CD4-positive, alpha-beta T cell treated with Interferon alpha-2 for 1 hour (primary cell): ENCODE results near the gene HPCAL1.

Experiments
- DNase-seq, 2 donors: peaks; one replicate each; pipeline ENCODE4 v3.0.0-alpha.2; 2020 to 2022

HPCAL1 gene

GRCh38 chr2:10392951-10393639 is 90.4 kb downstream of the HPCAL1 start:
- no peak for DNase-seq

- DNase-seq = no peak
Observed at GRCh38 chr2:10393640-10393982, 90.9 kb downstream of the HPCAL1 start.

DNA sequence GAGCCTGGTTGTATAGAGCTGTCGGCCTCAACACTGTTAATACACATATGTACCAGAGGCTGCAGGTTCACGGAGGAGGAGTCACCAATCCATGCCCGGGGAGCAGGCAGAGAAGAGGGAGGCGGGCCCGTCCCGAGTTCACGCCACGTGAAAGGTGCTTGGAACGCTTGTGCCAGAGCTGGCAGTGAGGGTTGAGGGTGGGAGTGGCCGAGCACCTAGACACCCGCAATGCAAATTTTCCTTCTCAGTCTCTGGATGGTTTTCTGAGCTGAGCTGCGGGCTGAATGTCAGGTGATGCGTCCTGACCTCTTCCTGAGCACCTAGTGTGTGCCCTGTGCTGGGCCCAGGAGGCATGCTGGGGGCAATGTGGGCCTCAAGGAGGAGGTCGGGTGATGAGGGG is 93.2 kb downstream of the HPCAL1 start:
- no peak for DNase-seq

- no peak for DNase-seq
Observed at GRCh38 chr2:10396464-10396863, 93.8 kb downstream of the HPCAL1 start.

- DNase-seq = no peak
Observed at GRCh38 chr2:10397297-10397875, 94.7 kb downstream of the HPCAL1 start.

DNA sequence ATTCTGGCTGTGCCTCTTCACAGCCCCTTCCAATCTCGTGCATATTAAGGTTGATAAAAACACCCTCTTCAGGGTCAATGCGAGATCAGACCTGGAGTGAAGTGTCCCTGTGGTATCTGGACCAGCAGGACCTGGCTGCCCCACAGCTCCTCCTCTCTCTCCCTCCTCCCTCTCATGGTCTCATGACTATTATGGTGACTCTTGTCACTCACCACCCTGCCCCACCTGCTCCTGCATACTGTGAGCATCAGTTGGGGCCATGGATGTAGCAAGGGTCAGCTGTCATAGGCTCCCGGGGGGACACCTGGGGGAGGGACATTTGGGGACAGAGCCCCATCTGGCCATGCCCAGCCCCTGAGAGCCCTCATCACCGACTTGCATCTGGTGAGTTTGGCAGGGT is 95.2 kb downstream of the HPCAL1 start:
- DNase-seq = no peak

DNA sequence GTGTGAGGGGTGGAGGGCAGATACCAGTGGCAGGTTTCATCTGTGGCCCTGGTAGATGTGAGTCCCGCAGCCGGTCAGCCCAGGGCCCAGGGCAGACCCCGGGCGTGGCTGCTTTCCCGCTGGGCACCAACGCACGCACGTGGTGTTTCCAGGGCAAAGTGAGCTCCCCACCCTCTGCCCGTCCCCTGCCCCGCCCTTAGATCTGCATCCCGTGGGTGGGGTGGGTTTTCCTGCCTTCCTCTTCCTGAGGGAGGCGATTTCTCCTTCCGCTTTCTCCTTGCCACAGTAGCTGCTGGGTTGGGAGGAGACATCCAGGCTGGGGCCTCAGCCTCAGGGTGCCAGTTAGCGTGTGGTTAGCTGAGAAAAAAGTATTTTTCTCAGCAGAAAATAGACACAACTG is 95.8 kb downstream of the HPCAL1 start:
- no peak for DNase-seq

DNA sequence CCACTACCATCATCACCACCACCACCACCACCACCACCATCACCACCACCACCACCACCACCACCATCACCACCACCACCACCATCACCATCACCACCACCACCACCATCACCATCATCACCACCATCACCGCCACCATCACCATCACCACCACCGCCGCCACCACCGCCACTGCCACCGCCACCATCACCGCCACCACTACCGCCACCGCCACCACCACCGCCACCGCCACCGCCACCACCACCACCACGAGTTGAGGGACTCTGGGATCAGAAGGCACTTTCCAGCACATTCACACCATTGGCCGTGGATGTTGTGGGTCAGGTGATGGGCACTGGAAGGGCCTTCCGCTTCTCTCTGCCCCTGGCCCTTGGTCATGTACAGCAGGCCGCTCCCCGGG is 96.7 kb downstream of the HPCAL1 start:
- no peak for DNase-seq

GRCh38 chr2:10400002-10400401 is 97.3 kb downstream of the HPCAL1 start:
- DNase-seq = no peak

- peak; percentile 25 to 63 for DNase-seq
Observed at GRCh38 chr2:10400568-10400977, 97.9 kb downstream of the HPCAL1 start.

DNA sequence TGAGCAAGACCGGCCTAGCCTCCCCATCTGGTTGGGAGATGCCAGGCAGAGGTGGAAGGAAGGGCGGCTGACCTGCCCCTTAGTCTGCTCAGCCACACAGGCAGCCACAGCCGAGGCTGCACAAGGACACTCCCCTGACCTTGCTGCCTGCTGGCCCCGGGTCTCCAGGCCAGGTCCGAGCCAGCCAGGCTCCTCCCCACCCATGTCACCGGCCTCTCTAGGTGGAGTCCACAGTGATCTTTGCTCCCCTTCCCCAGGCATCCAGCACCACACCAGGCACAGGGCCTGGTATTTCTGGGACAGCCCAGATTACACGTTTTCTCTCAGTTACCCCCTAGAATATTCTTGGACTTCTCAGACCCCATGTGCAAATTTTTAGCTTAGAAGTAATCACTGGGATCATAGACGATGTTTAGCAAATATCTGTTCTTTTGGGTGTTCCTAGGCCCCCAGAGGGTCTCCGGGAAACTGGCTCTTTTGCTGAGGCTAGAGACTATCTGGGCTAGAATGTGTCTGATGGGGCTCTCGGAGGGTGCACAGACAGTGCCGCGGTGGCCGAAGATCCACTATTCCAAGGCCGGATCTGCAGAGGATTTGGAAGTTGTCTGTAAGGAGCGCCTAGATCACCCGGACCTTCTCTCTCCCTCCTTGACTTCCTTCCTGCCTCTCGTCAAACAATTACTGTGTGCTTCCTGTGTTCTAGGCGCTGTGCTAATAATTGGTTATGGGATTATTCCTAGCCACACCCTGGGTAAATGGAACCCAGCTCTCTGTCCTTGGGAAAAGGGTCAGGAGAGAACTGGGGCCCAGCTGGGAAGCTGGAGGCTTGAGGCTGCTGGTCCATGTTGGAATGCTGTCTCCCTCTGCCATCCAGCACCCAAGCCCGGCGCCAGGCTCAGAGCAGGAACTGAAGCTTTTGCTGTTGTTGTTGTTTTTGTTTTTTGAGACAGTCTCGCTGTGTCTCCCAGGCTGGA is 98.6 kb downstream of the HPCAL1 start:
- DNase-seq = no peak

DNA sequence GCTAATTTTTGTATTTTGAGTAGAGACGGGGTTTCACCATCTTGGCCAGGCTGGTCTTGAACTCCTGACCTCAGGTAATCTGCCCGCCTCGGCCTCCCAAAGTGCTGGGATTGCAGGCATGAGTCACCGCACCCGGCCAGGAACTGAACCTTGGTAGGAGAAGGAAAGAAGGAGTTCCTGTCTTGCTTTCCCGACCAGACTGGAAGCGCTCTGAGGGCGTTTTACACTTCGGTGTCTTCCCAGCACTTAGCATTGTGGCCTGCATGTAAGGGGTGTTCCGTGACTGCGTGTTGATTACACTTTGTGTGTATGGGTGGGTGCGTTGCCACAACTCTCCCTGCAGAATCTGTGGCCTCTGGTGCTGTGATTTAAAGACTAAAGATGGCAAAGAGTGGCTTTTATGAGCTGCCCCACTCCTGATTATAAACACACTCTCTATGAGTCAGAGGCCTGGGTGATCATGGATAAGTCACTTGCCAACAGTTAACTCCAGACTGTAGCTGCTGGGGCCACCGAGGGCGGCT is 99.4 kb downstream of the HPCAL1 start:
- no peak for DNase-seq

DNA sequence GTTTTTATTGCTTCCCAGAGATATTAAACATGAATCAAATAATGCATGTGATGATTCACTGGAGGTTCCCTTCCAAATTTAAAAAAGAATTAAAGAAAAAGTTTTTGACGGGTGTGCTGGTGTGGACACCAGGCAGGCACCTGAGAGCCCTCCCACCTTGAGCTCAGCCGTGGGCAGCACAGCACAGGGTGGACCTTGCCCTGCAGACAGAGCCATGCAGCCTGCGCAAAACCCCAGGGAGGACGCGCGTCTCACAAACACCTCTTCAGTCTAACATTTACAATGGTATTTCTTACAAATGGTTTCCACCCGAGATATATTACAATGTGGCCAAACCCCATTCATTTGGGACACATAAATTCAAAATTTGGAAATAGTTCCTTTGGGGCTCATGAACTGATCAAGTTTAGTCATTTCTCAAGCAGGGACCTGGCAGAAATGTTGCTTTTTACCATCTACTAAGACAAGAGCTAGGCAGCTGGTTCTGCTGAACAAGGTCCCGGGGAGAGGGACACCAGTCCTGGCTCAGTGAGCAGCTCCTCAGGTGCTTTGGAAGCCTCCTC is 100.0 kb downstream of the HPCAL1 start:
- no peak for DNase-seq

DNA sequence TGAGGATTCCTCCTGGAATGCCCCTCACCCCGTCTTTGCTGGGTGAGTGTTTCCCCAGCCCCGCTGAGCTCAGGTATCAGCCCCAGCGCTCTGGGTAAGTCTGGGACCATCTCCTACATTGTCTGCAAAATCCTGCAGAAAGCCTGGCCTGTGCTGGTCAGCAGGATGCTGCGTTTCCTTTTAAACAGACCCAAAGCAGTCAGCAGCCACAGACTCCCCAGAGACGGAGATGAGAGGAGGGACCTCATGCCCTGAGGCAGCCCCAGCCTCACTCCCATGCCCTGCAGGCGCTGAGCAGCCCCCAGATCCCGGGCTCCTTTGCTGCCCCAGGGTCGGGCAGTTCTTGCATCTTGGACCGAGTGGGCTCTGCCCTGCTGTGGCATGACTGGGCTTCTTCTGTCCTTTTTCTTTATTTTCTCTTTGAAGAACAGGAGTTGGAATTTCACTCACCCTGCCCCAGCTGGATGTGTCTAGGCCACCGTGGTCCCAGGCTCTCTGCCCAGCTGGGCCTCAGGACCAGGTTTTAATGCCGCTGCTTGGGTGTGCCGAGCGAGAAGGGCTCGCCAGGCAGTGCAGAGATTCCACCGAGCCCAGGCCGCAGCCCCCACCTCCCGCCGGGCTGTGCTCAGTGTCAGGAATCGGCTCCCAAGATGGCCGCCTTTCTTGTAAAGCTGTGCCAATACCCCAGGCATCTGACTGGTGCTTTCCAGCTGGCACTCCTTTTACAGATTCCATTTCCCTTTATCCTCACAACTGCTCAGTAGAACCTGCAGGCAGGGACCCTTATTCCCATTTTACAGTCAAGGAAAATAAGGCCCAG is 101.8 kb downstream of the HPCAL1 start:
- no peak for DNase-seq

DNA sequence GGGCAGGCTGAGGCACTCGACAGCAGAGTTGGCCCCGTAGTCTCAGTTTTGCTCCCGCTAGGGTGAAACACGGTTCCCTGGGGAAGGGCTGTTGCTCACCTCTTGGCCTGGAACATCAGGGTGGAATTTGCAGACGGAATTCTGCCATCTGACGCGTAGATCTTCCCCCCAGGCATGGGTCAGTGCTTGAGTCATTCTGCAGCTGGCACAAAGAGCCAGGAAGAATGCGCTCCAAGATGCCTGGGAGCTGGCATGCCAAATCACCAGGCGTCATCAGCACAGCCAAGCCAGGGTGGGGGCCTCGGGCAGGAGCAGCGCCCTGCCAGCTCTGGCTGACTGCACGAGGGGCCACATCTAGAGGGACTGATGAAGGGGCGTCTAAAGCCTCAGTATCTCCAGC is 102.7 kb downstream of the HPCAL1 start:
- DNase-seq = no peak

GRCh38 chr2:10406016-10406415 is 103.3 kb downstream of the HPCAL1 start:
- no peak for DNase-seq

DNA sequence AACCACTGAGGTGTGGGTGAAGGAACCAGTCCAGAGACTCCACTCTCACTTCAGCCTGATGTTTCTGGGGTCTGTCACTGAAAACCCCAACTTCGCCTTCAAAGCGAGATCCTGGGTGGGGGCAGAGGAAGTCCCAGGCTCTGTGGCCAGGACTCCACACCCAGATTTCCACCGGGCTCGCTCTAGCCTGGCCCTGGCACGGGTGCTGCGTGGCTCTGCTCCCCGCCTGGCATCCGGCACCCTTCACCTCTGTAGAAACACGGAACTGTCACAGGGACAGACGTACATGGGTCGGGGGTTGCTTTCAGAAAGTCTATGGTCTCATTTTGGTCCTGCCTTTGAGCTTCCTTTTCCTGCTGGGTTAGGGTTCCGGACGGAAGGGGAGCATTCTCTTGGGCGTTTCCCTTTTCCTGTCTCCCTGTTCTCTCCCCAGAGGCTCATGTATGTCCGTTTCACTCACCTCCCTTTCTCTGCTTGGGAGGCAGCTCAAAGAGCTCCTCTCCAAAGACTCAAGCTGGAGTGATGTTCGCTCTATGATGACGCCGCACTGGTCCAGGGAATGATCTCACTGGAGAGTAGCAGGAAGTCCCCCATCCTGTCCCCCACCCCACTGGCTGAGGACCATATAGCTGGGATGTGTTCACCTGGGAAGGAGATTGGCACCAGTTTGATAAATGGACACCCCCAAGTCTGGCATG is 103.9 kb downstream of the HPCAL1 start:
- no peak for DNase-seq

GRCh38 chr2:10407432-10407831 is 104.7 kb downstream of the HPCAL1 start:
- DNase-seq = no peak

DNA sequence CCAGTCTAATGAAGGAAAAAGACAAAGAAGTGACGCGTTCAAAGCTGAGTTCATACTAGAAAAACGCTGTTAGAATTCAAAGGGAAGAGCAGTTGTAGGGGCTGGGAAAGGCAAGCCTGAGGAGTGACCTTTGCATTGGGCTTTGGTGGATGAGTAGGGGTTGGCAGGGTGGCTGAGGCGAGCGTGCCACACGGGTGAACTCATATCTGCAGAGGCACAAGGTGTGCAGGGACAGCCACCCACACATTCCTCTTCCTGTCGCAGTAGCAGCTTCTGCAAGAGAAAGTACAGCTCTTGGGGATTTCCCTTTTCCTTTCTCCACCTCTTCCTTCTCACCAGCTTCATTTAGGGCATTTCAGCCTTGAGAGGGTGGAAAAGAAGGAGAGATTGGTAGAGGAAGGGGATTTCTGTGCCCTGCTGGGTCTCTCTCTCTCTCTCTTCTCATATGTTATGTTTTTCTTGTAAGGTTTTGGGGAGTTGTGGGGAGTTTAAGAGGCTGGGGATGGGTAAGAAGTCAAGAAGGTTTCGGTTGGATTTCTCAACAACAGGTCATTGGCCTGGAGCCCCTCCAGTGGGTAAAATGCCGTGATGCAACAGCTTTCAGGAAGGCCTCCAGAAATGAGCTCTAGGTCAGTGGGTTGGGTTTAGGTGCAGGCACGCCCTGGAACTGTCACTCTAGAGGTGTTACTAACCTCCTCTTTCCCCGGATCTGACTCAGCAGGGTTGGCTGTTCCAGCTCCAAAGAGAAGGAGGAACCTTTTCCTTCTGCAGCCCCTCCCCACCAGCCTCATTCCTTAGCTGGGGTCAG is 105.3 kb downstream of the HPCAL1 start:
- peak; percentile 55 to 70 for DNase-seq

DNA sequence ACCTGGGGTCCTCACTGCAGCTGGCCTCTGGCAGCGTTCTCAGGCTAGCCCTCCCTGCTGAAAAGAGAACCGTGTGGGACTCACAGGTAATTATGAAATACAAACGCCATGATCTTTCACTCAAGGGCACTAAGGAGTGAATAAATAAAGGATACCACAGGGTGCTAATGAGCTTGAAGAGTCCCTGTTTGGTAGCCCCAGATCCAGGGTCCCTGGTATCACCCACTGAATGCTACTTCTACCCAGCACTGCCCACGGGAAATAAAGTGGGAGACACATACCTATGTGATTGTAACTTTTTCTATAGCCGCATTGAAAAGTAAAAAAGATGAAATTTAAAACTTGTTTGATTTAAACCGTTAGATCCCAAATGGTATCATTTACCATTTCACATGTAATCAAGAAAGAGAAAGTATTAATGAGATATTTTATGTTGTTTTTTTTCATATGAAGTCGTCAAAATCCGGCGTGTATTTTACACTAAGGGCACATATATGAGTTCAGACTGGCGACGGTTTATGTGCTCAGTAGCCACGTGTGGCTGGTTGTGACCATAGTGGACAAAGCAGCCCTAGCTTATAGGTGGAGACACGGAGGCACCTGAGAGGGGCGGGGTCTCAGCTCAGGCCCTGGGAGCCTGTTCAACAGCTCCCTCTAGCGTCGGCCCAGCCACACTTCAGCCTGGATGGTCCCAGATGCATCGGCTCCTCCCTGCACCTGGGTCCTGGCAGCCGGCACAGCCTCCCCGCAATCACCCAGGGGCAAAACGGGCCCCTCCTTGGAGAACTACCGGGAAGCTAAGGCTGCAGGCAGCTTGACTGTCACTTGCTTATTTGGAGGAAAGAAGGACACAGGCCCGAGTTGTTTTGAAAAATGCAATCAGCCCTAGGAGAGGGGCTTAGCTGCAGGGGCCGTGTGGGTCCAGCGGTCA is 106.2 kb downstream of the HPCAL1 start:
- peak; percentile 84 to 88 for DNase-seq
